Hepatocyte (in vitro differentiated cells): Measurements from ENCODE around the gene HIVEP1. TPM values are rescaled to one million over a fixed set of nuclear protein-coding genes. Genes with fewer than 3 reads are reported as not detected.

ENCODE experiments used
- DNase-seq: peaks from one replicate; pipeline ENCODE4 v3.0.0-alpha.2; 2016; ENCODE audit warnings: low spot score
- H2AFZ ChIP-seq: fragments of 200-600 bp; sonication (generic); 2 replicates; pipeline ENCODE4 v1.6.0; 2016; ENCODE audit warnings: antibody characterized with exemption, mild to moderate bottlenecking
- H3K27ac ChIP-seq: fragments of 200-600 bp; sonication (generic); 2 replicates; pipeline ENCODE4 v1.5.1; 2016; ENCODE audit warnings: mild to moderate bottlenecking
- H3K27me3 ChIP-seq: fragments of 200-600 bp; sonication (generic); 2 replicates; pipeline ENCODE4 v1.6.1; 2016
- H3K36me3 ChIP-seq: fragments of 200-600 bp; sonication (generic); replicated peaks from 2 replicates; pipeline ENCODE4 v1.5.1; 2016; ENCODE audit warnings: low read depth; ENCODE audit not compliant: insufficient read depth
- H3K4me1 ChIP-seq: fragments of 200-600 bp; sonication (generic); 2 replicates; pipeline ENCODE4 v1.5.1; 2016; ENCODE audit warnings: mild to moderate bottlenecking, moderate library complexity; ENCODE audit not compliant: insufficient read depth
- H3K4me2 ChIP-seq: fragments of 200-600 bp; sonication (generic); 2 replicates; pipeline ENCODE4 v1.6.0; 2016
- H3K4me3 ChIP-seq: fragments of 200-600 bp; sonication (generic); 2 replicates; pipeline ENCODE4 v1.5.1; 2016; ENCODE audit warnings: mild to moderate bottlenecking
- H3K79me2 ChIP-seq: fragments of 200-600 bp; sonication (generic); 2 replicates; pipeline ENCODE4 v1.6.0; 2017; ENCODE audit warnings: mild to moderate bottlenecking
- H3K9me2 ChIP-seq: fragments of 200-600 bp; sonication (generic); replicated peaks from 2 replicates; pipeline ENCODE4 v1.6.0; 2017; ENCODE audit warnings: mild to moderate bottlenecking; ENCODE audit not compliant: insufficient read depth
- H3K9me3 ChIP-seq: fragments of 200-600 bp; sonication (generic); 2 replicates; pipeline ENCODE4 v1.5.1; 2016; ENCODE audit warnings: low read depth, mild to moderate bottlenecking
- H4K20me1 ChIP-seq: fragments of 200-600 bp; sonication (generic); 2 replicates; pipeline ENCODE4 v1.6.0; 2016; ENCODE audit warnings: mild to moderate bottlenecking; ENCODE audit not compliant: insufficient read depth, poor library complexity, severe bottlenecking
- EZH2 ChIP-seq: fragments of 200-600 bp; sonication (generic); IDR thresholded peaks from 2 replicates; pipeline ENCODE4 v1.6.1; 2016; ENCODE audit warnings: antibody characterized with exemption, mild to moderate bottlenecking, borderline replicate concordance
- EZH2phosphoT487 ChIP-seq: fragments of 200-600 bp; sonication (generic); IDR thresholded peaks from one replicate; pipeline ENCODE4 v1.6.1; 2018; ENCODE audit warnings: antibody characterized with exemption, mild to moderate bottlenecking, low read depth, moderate library complexity; ENCODE audit not compliant: unreplicated experiment, severe bottlenecking
- WGBS: methylation state at CpG from one replicate; pipeline ENCODE4 v1.1.6; 2016; ENCODE audit warnings: low lambda C conversion rate; ENCODE audit errors: missing lambda C conversion rate; 5-methylcytosine and 5-hydroxymethylcytosine counted together
- polyA plus RNA-seq: library from polyadenylated mRNA; unstranded; fragments of >200 nt; fragmentation: Nextera tagmentation; extraction: Ambion mirVana; gene quantifications from 2 replicates; pipeline ENCODE4 v1.2.1, GENCODE V29; 2016
- total RNA-seq: library from RNA; depleted of rRNA; stranded (reverse); fragments of >200 nt; gene quantifications from 2 replicates; pipeline ENCODE4 v1.2.3, GENCODE V29; 2014
- TF ChIP-seq, protein P1 (sequence below): fragments of 200-600 bp; sonication (generic); IDR thresholded peaks from 2 replicates; pipeline ENCODE4 v1.5.1; 2016; ENCODE audit warnings: antibody characterized with exemption, mild to moderate bottlenecking; ENCODE audit not compliant: poor library complexity

Gene HIVEP1
- total and polyA plus RNA-seq, 2 experiments from 2014 or later, result 8.7 to 33.7 TPM

DNA sequence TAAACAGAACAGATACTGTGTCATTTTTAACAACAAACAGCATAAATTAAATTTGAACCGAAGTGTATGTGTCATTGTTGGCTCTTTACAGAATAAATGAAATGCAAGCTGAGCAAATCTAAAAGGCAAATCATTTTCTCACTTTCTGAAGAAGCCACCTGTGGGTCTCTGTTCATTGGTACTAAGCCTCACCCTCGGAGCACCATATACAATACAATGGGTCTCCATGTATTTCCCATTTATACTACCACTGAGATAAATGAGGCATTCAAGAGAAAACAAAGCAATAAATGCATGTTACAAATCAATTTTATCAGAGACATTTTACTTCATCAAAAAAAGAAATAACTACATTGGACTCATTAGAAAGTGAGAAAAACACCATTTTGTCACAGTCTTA lies 38.9 kb upstream of the HIVEP1 start:
- Histone ChIP-seq H3K27me3 (no peaks in the 10 kb centered on the region), H3K9me2 (no peaks in the 10 kb centered on the region), H3K36me3 (no peaks in the 10 kb centered on the region), H3K4me2 (no peak overlapping the region), H3K79me2 (no peaks in the 10 kb centered on the region), H4K20me1 (no peaks in the 10 kb centered on the region), H2AFZ (no peak overlapping the region), H3K4me3 (no peak overlapping the region), H3K4me1 (no peaks in the 10 kb centered on the region), H3K27ac (no peak overlapping the region), H3K9me3 (no peaks in the 10 kb centered on the region)
- WGBS, result 90% methylated on average over 2 of the region's 2 CpGs
- no peak for TF ChIP-seq EZH2
- no peak for TF ChIP-seq EZH2phosphoT487
- TF ChIP-seq, protein P1, sequence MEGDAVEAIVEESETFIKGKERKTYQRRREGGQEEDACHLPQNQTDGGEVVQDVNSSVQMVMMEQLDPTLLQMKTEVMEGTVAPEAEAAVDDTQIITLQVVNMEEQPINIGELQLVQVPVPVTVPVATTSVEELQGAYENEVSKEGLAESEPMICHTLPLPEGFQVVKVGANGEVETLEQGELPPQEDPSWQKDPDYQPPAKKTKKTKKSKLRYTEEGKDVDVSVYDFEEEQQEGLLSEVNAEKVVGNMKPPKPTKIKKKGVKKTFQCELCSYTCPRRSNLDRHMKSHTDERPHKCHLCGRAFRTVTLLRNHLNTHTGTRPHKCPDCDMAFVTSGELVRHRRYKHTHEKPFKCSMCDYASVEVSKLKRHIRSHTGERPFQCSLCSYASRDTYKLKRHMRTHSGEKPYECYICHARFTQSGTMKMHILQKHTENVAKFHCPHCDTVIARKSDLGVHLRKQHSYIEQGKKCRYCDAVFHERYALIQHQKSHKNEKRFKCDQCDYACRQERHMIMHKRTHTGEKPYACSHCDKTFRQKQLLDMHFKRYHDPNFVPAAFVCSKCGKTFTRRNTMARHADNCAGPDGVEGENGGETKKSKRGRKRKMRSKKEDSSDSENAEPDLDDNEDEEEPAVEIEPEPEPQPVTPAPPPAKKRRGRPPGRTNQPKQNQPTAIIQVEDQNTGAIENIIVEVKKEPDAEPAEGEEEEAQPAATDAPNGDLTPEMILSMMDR, result no peak
- DNase-seq, result no peak

DNA sequence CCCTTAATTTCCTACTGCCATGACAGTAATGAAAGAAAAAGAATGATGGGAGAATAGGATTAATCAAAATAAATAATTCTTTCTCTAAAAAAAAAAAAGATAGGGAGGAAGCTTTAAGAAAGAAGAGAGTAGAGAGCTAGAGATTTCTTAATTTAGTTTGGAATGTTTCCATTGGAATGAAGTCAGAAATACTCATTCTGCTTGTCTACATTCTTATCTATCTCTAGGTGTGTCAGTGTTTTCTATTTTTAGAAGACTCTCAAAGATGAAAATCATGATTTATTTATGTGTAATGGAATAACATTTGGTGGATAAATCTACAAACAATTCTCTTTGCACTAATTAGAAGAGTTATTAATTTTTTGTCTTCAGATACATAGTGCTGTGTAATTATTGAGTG lies 38.0 kb upstream of the HIVEP1 start:
- no peak for DNase-seq
- Histone ChIP-seq H3K4me1 (no peaks in the 10 kb centered on the region), H3K79me2 (no peaks in the 10 kb centered on the region), H3K9me2 (no peaks in the 10 kb centered on the region), H3K36me3 (no peaks in the 10 kb centered on the region), H3K4me2 (no peak overlapping the region), H3K27me3 (no peaks in the 10 kb centered on the region), H4K20me1 (no peaks in the 10 kb centered on the region), H3K27ac (no peak overlapping the region), H3K9me3 (no peaks in the 10 kb centered on the region), H3K4me3 (no peak overlapping the region), H2AFZ (no peak overlapping the region)
- no peak for TF ChIP-seq EZH2phosphoT487
- TF ChIP-seq EZH2, result no peak
- TF ChIP-seq, protein P1, result no peak

DNA sequence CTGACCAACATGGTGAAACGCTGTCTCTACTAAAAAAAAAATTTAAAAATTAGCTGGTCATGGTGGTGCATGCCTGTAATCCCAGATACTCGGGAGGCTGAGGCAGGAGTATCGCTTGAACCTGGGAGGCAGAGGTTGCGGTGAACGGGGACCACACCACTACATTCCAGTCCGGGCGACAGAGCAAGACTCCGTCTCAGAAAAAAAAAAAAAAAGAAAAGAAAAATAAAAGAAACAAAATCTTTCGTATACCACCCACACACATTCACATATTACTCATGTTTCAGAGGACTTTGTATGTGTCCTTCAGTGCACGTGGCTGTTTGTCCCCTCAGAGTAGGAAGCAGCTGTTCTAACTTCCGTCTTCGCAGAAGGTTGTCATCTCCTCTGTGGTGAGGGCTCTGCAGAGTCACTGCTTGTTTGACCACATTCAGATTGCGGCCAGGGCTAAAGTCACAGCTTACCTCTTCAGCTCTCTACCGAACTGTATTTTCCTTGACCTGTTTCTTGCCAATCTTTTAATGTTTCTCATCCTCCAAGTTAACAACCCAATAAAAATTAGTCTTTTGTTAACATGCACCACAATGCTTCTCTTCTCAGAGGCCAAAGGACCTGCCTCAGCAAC lies 36.6 kb upstream of the HIVEP1 start:
- Histone ChIP-seq H3K36me3 (no peaks in the 10 kb centered on the region), H2AFZ (no peak overlapping the region), H3K4me1 (no peaks in the 10 kb centered on the region), H3K9me3 (no peaks in the 10 kb centered on the region), H3K4me3 (no peak overlapping the region), H3K4me2 (no peak overlapping the region), H3K27me3 (no peaks in the 10 kb centered on the region), H3K9me2 (no peaks in the 10 kb centered on the region), H3K27ac (no peak overlapping the region), H3K79me2 (no peaks in the 10 kb centered on the region), H4K20me1 (no peaks in the 10 kb centered on the region)
- 96% methylated on average over 14 of the region's 14 CpGs for WGBS
- TF ChIP-seq EZH2, result no peak
- DNase-seq, result no peak

DNA sequence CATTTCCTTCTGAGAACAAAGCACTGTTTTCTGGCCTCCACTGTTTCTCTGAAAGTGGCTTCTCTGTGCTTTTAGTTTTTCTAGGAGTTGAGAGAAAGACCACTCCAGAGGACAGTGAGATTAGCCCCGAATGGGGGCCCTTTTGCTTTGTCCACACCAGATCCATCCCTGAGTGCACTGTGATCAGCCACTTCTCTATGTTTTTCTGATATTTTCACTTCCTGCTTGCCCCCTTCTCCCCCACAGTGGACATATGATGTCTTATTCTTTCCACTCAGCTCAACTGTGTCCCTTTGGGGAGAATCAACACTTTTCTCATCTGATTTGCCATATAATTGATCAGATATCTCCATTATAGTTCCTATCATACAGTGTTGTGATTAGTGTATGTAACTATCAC lies 35.6 kb upstream of the HIVEP1 start:
- no peak overlapping the region for H2AFZ ChIP-seq

More for the DNA sequence above, 35.6 kb upstream of the HIVEP1 start:
- H3K4me3 ChIP-seq, result no peak overlapping the region
- no peak for TF ChIP-seq EZH2
- TF ChIP-seq, protein P1, result no peak
- TF ChIP-seq EZH2phosphoT487, result no peak
- H3K4me2 ChIP-seq, result no peak overlapping the region
- H3K27ac ChIP-seq, result no peak overlapping the region
- no peaks in the 10 kb centered on the region for H3K79me2 ChIP-seq
- H3K9me2 ChIP-seq, result no peaks in the 10 kb centered on the region
- no peaks in the 10 kb centered on the region for H3K9me3 ChIP-seq
- no peaks in the 10 kb centered on the region for H3K36me3 ChIP-seq
- no peak for DNase-seq
- no peaks in the 10 kb centered on the region for H3K27me3 ChIP-seq
- no peaks in the 10 kb centered on the region for H4K20me1 ChIP-seq
- 67% methylated on average over 1 of the region's 1 CpG for WGBS
- H3K4me1 ChIP-seq, result no peaks in the 10 kb centered on the region
